Gastroesophageal sphincter (tissue), 4 donors: ENCODE results near the gene TSPAN15. TPM values are rescaled to one million over a fixed set of nuclear protein-coding genes. Genes with fewer than 3 reads are reported as not detected.
A peak's percentile ranks its signal among the peaks of the same experiment; 100 is the strongest.
"Not testable (repeated sequence)": the region's sequence is repeated elsewhere in the genome, so short reads cannot be mapped to it uniquely, and the experiment has no call there.

Experiments used
- ATAC-seq: fragments of 150-250 bp; one replicate; pipeline ENCODE4 v1.9.1; 2016; ENCODE audit warnings: mild to moderate bottlenecking, moderate library complexity
- H3K27ac ChIP-seq, 4 donors: fragments of 200-600 bp; sonication (generic) in 3 of 4; 1 replicate in 3 of 4; 2 replicates in 1 of 4; pipeline ENCODE4 v1.5.1; 2016 to 2019
- H3K27me3 ChIP-seq: fragments of 200-600 bp; sonication (generic); one replicate; pipeline ENCODE4 v1.5.1; 2019
- H3K36me3 ChIP-seq, 2 donors: fragments of 200-600 bp; sonication (generic); one replicate each; pipeline ENCODE4 v1.5.1; 2019; ENCODE audit warnings: control low read depth in 1 of 2
- H3K4me1 ChIP-seq, 3 donors: fragments of 200-600 bp; sonication (generic); 1 replicate in 2 of 3; 2 replicates in 1 of 3; pipeline ENCODE4 v1.5.1; 2016 to 2019; ENCODE audit warnings: control low read depth in 2 of 3
- H3K4me3 ChIP-seq, 2 donors: fragments of 200-600 bp; sonication (generic); one replicate each; pipeline ENCODE4 v1.5.1; 2019; ENCODE audit warnings: mild to moderate bottlenecking in 1 of 2, moderate library complexity in 1 of 2
- H3K9me3 ChIP-seq, 3 donors: fragments of 200-600 bp; sonication (generic); one replicate each; pipeline ENCODE4 v1.5.1; 2017 to 2019; ENCODE audit warnings: control low read depth in 2 of 3
- CTCF ChIP-seq, 4 experiments: fragments of 200-600 bp in 2 of 4; fragments of 450-650 bp in 2 of 4; sonication (generic) in 1 of 4; IDR thresholded peaks; one replicate each; pipeline ENCODE4 v1.5.1; 2017 to 2019; ENCODE audit warnings: antibody characterized with exemption in 4 of 4, mild to moderate bottlenecking in 2 of 4, moderate library complexity in 2 of 4
- EP300 ChIP-seq: sonication (generic); formaldehyde crosslinking; IDR thresholded peaks from one replicate; pipeline ENCODE4 v1.6.1; 2017; ENCODE audit warnings: antibody characterized with exemption, mild to moderate bottlenecking
- POLR2A ChIP-seq, 2 donors: fragments of 450-650 bp; IDR thresholded peaks; one replicate each; pipeline ENCODE4 v1.6.1; 2017; ENCODE audit warnings: antibody characterized with exemption in 2 of 2, mild to moderate bottlenecking in 2 of 2, moderate library complexity in 1 of 2
- POLR2AphosphoS5 ChIP-seq: sonication (generic); formaldehyde crosslinking; IDR thresholded peaks from one replicate; pipeline ENCODE4 v1.6.1; 2017; ENCODE audit warnings: antibody characterized with exemption
- WGBS, 2 donors: methylation state at CpG; one replicate each; pipeline ENCODE4 v1.1.5; 2018; ENCODE audit warnings: low coverage in 1 of 2; 5-methylcytosine and 5-hydroxymethylcytosine counted together
- total RNA-seq, 4 donors: library from RNA; depleted of rRNA; stranded (reverse); fragments of >200 nt; gene quantifications; one replicate each; pipeline ENCODE4 v1.1.0, GENCODE V29; 2016

Gene TSPAN15
- total RNA-seq, 4 donors from 2014 or later: 51.9 to 66.7 (median 58.1) TPM

GRCh38 chr10:69443354-69443753 is 7.9 kb upstream of the TSPAN15 start:
- Histone ChIP-seq H3K4me1 (peaks cover 0 to 39% (median 13%) of the 10 kb centered on the region in 3 donors), H3K27me3 (no peaks in the 10 kb centered on the region), H3K9me3 (no peaks in the 10 kb centered on the region), H3K4me3 (no peak overlapping the region), H3K36me3 (no peaks in the 10 kb centered on the region), H3K27ac (no peak overlapping the region)
- no peak for ATAC-seq
- WGBS, 2 donors: 67 to 71% methylated on average over 1 of the region's 1 CpG
- TF ChIP-seq POLR2AphosphoS5: no peak
- no peak for TF ChIP-seq EP300
- TF ChIP-seq CTCF (IDR thresholded peaks at IDR 0.05): no peak
- TF ChIP-seq POLR2A (IDR thresholded peaks at IDR 0.05): no peak

GRCh38 chr10:69445041-69445440 is 6.2 kb upstream of the TSPAN15 start:
- H3K4me1 ChIP-seq: peaks cover 0 to 39% (median 4%) of the 10 kb centered on the region in 3 donors
- no peaks in the 10 kb centered on the region for H3K27me3 ChIP-seq
- no peak overlapping the region for H3K4me3 ChIP-seq
- H3K36me3 ChIP-seq: no peaks in the 10 kb centered on the region
- 90 to 91% methylated on average over 3 to 4 of the region's 4 CpGs for WGBS, 2 donors
- ATAC-seq: no peak
- peak overlapping the region in 1 of 4 donors; percentile 90 for H3K27ac ChIP-seq
- TF ChIP-seq POLR2A (IDR thresholded peaks at IDR 0.05): no peak
- no peak for TF ChIP-seq EP300
- no peak for TF ChIP-seq CTCF (IDR thresholded peaks at IDR 0.05)
- no peak for TF ChIP-seq POLR2AphosphoS5
- H3K9me3 ChIP-seq: no peaks in the 10 kb centered on the region

- H3K4me1 ChIP-seq: peaks cover 0 to 46% (median 4%) of the 10 kb centered on the region in 3 donors
- no peaks in the 10 kb centered on the region for H3K36me3 ChIP-seq
- ATAC-seq: no peak
- H3K9me3 ChIP-seq: no peaks in the 10 kb centered on the region
- TF ChIP-seq POLR2AphosphoS5 (no peak), EP300 (no peak), POLR2A (IDR thresholded peaks at IDR 0.05) (no peak), CTCF (IDR thresholded peaks at IDR 0.05) (no peak)
- H3K4me3 ChIP-seq: no peak overlapping the region
- H3K27ac ChIP-seq: peak overlapping the region in 3 of 4 donors; percentile 27 to 90 (median 46)
- H3K27me3 ChIP-seq: no peaks in the 10 kb centered on the region
These were observed 5.0 kb upstream of the TSPAN15 start for GRCh38 chr10:69446229-69446628.

GRCh38 chr10:69446650-69447151 is 4.6 kb upstream of the TSPAN15 start:
- ATAC-seq: no peak
- H3K4me1 ChIP-seq: peaks cover 0 to 51% (median 4%) of the 10 kb centered on the region in 3 donors
- H3K27ac ChIP-seq: peak overlapping the region in 3 of 4 donors; percentile 27 to 90 (median 46)
- no peaks in the 10 kb centered on the region for H3K9me3 ChIP-seq
- no peak overlapping the region for H3K4me3 ChIP-seq
- no peaks in the 10 kb centered on the region for H3K36me3 ChIP-seq
- TF ChIP-seq POLR2AphosphoS5: no peak
- no peak for TF ChIP-seq CTCF (IDR thresholded peaks at IDR 0.05)
- TF ChIP-seq POLR2A (IDR thresholded peaks at IDR 0.05): no peak
- no peak for TF ChIP-seq EP300
- no peaks in the 10 kb centered on the region for H3K27me3 ChIP-seq
- 25 to 59% methylated on average over 3 of the region's 3 CpGs for WGBS, 2 donors

GRCh38 chr10:69449841-69450240 is 1.4 kb upstream of the TSPAN15 start:
- Histone ChIP-seq H3K27ac (peak overlapping the region in 3 of 4 donors; percentile 87 to 90 (median 89)), H3K27me3 (no peaks in the 10 kb centered on the region), H3K4me3 (no peak overlapping the region), H3K36me3 (no peaks in the 10 kb centered on the region), H3K9me3 (no peaks in the 10 kb centered on the region), H3K4me1 (peaks cover 0 to 82% (median 4%) of the 10 kb centered on the region in 3 donors)
- TF ChIP-seq CTCF (IDR thresholded peaks at IDR 0.05) (peak in 3 of 4 experiments; percentile 65 to 75 (median 74)), POLR2A (IDR thresholded peaks at IDR 0.05) (no peak)
- peak; percentile 39 for ATAC-seq
- WGBS, 2 donors: 0% methylated on average over 1 of the region's 1 CpG; no CpG with 5 or more reads in 1 of the 2 donors

GRCh38 chr10:69450395-69450794 is 870 bp upstream of the TSPAN15 start:
- Histone ChIP-seq H3K4me1 (peaks cover 0 to 88% (median 4%) of the 10 kb centered on the region in 3 donors), H3K27ac (peak overlapping the region in 3 of 4 donors; percentile 87 to 90 (median 89))
- not testable (repeated sequence) for H3K9me3 ChIP-seq, H3K27me3 ChIP-seq, H3K4me3 ChIP-seq, ATAC-seq, H3K36me3 ChIP-seq
- 84 to 86% methylated on average over 4 to 14 of the region's 16 CpGs for WGBS, 2 donors
